Stimulated activated memory B cell treated with anti-CD40 and anti-IgM and Interleukin-4, amounts not matched to agents 10 μg/mL and 1 μg/mL and 100 μg/mL, for 72 hours (primary cell): ENCODE data around the gene NOTUM.

Experiments
- ATAC-seq: fragments of 150-1000 bp; cut with Tn5 transposase; 2 replicates; pipeline ENCODE4 v1.10.0; 2021
- H3K27ac Mint-ChIP-seq: one replicate; pipeline ENCODE4 v1.8.0; 2022; ENCODE audit warnings: mild to moderate bottlenecking, mixed read lengths
- H3K27me3 Mint-ChIP-seq: one replicate; pipeline ENCODE4 v1.8.0; 2022; ENCODE audit warnings: mixed read lengths
- H3K36me3 Mint-ChIP-seq: one replicate; pipeline ENCODE4 v1.8.0; 2022; ENCODE audit warnings: mixed read lengths
- H3K4me1 Mint-ChIP-seq: one replicate; pipeline ENCODE4 v1.8.0; 2022; ENCODE audit warnings: mixed read lengths
- H3K4me3 Mint-ChIP-seq: one replicate; pipeline ENCODE4 v1.8.0; 2022; ENCODE audit warnings: mild to moderate bottlenecking, moderate library complexity, mixed read lengths
- H3K9me3 Mint-ChIP-seq: one replicate; pipeline ENCODE4 v1.8.0; 2022; ENCODE audit warnings: mixed read lengths

NOTUM gene

GRCh38 chr17:81941484-81942166 is 19.4 kb downstream of the NOTUM start:
- Mint-ChIP-seq H3K27ac (no peak overlapping the region), H3K27me3 (peaks cover 43% of the 10 kb centered on the region), H3K4me1 (peaks cover 10% of the 10 kb centered on the region), H3K9me3 (no peaks in the 10 kb centered on the region), H3K4me3 (no peak overlapping the region), H3K36me3 (no peaks in the 10 kb centered on the region)
- no peak for ATAC-seq

GRCh38 chr17:81940538-81941483 is 20.2 kb downstream of the NOTUM start:
- no peak overlapping the region for H3K4me3 Mint-ChIP-seq
- no peak overlapping the region for H3K27ac Mint-ChIP-seq
- H3K9me3 Mint-ChIP-seq: no peaks in the 10 kb centered on the region
- ATAC-seq: no peak
- H3K36me3 Mint-ChIP-seq: no peaks in the 10 kb centered on the region
- H3K27me3 Mint-ChIP-seq: peaks cover 42% of the 10 kb centered on the region
- peaks cover 19% of the 10 kb centered on the region for H3K4me1 Mint-ChIP-seq

- Mint-ChIP-seq H3K27me3 (peaks cover 33% of the 10 kb centered on the region), H3K36me3 (peaks cover 1% of the 10 kb centered on the region), H3K9me3 (no peaks in the 10 kb centered on the region), H3K4me3 (no peak overlapping the region), H3K4me1 (peaks cover 22% of the 10 kb centered on the region), H3K27ac (no peak overlapping the region)
- ATAC-seq: no peak
Measured at GRCh38 chr17:81939881-81940385, 21.1 kb downstream of the NOTUM start.

GRCh38 chr17:81939218-81939617 is 21.8 kb downstream of the NOTUM start:
- no peak overlapping the region for H3K4me3 Mint-ChIP-seq
- peaks cover 5% of the 10 kb centered on the region for H3K36me3 Mint-ChIP-seq
- ATAC-seq: no peak
- H3K4me1 Mint-ChIP-seq: peaks cover 22% of the 10 kb centered on the region
- no peaks in the 10 kb centered on the region for H3K9me3 Mint-ChIP-seq
- H3K27ac Mint-ChIP-seq: no peak overlapping the region
- H3K27me3 Mint-ChIP-seq: peaks cover 26% of the 10 kb centered on the region

- H3K4me3 Mint-ChIP-seq: peak overlapping the region; percentile 50
- H3K27me3 Mint-ChIP-seq: peaks cover 41% of the 10 kb centered on the region
- peaks cover 34% of the 10 kb centered on the region for H3K4me1 Mint-ChIP-seq
- no peak for ATAC-seq
- H3K36me3 Mint-ChIP-seq: peaks cover 10% of the 10 kb centered on the region
- no peaks in the 10 kb centered on the region for H3K9me3 Mint-ChIP-seq
- no peak overlapping the region for H3K27ac Mint-ChIP-seq
Measured at GRCh38 chr17:81935709-81936084, 25.3 kb downstream of the NOTUM start.

- Mint-ChIP-seq H3K4me1 (peaks cover 35% of the 10 kb centered on the region), H3K4me3 (peak overlapping the region; percentile 50), H3K27me3 (peaks cover 41% of the 10 kb centered on the region), H3K36me3 (peaks cover 10% of the 10 kb centered on the region), H3K9me3 (no peaks in the 10 kb centered on the region), H3K27ac (no peak overlapping the region)
- no peak for ATAC-seq
Measured at GRCh38 chr17:81934850-81935708, 25.9 kb downstream of the NOTUM start.

GRCh38 chr17:81934098-81934757 is 26.8 kb downstream of the NOTUM start:
- Mint-ChIP-seq H3K9me3 (no peaks in the 10 kb centered on the region), H3K4me1 (peaks cover 35% of the 10 kb centered on the region), H3K4me3 (no peak overlapping the region), H3K36me3 (peaks cover 10% of the 10 kb centered on the region), H3K27ac (no peak overlapping the region), H3K27me3 (peaks cover 48% of the 10 kb centered on the region)
- ATAC-seq: no peak

- ATAC-seq: no peak
- Mint-ChIP-seq H3K36me3 (peaks cover 10% of the 10 kb centered on the region), H3K27me3 (peaks cover 54% of the 10 kb centered on the region), H3K4me3 (no peak overlapping the region), H3K9me3 (no peaks in the 10 kb centered on the region), H3K4me1 (peaks cover 35% of the 10 kb centered on the region), H3K27ac (no peak overlapping the region)
Measured at GRCh38 chr17:81933178-81933699, 27.7 kb downstream of the NOTUM start.

- H3K4me3 Mint-ChIP-seq: no peak overlapping the region
- no peak overlapping the region for H3K27ac Mint-ChIP-seq
- H3K36me3 Mint-ChIP-seq: peaks cover 10% of the 10 kb centered on the region
- ATAC-seq: no peak
- peaks cover 29% of the 10 kb centered on the region for H3K4me1 Mint-ChIP-seq
- no peaks in the 10 kb centered on the region for H3K9me3 Mint-ChIP-seq
- peaks cover 47% of the 10 kb centered on the region for H3K27me3 Mint-ChIP-seq
Measured at GRCh38 chr17:81932333-81932983, 28.5 kb downstream of the NOTUM start.

- H3K27me3 Mint-ChIP-seq: peaks cover 46% of the 10 kb centered on the region
- ATAC-seq: no peak
- H3K27ac Mint-ChIP-seq: no peak overlapping the region
- H3K4me1 Mint-ChIP-seq: peaks cover 27% of the 10 kb centered on the region
- H3K36me3 Mint-ChIP-seq: peaks cover 10% of the 10 kb centered on the region
- no peaks in the 10 kb centered on the region for H3K9me3 Mint-ChIP-seq
- no peak overlapping the region for H3K4me3 Mint-ChIP-seq
Measured at GRCh38 chr17:81931557-81932332, 29.2 kb downstream of the NOTUM start.

- Mint-ChIP-seq H3K27me3 (peaks cover 46% of the 10 kb centered on the region), H3K4me3 (no peak overlapping the region), H3K9me3 (no peaks in the 10 kb centered on the region), H3K4me1 (peaks cover 27% of the 10 kb centered on the region), H3K27ac (no peak overlapping the region), H3K36me3 (peaks cover 10% of the 10 kb centered on the region)
- no peak for ATAC-seq
Measured at GRCh38 chr17:81931189-81931556, 29.8 kb downstream of the NOTUM start.

GRCh38 chr17:81930142-81931125 is 30.6 kb downstream of the NOTUM start:
- ATAC-seq: no peak
- no peak overlapping the region for H3K27ac Mint-ChIP-seq
- H3K27me3 Mint-ChIP-seq: peaks cover 46% of the 10 kb centered on the region
- no peak overlapping the region for H3K4me3 Mint-ChIP-seq
- H3K4me1 Mint-ChIP-seq: peaks cover 27% of the 10 kb centered on the region
- peaks cover 10% of the 10 kb centered on the region for H3K36me3 Mint-ChIP-seq
- H3K9me3 Mint-ChIP-seq: no peaks in the 10 kb centered on the region
